Measurements from ENCODE around the gene EPC2. TPM values are rescaled to one million over a fixed set of nuclear protein-coding genes. Genes with fewer than 3 reads are reported as not detected.

The EPC2 gene
- total RNA-seq, result 10 to 100 TPM; 26.5 to 28.0 TPM

DNA sequence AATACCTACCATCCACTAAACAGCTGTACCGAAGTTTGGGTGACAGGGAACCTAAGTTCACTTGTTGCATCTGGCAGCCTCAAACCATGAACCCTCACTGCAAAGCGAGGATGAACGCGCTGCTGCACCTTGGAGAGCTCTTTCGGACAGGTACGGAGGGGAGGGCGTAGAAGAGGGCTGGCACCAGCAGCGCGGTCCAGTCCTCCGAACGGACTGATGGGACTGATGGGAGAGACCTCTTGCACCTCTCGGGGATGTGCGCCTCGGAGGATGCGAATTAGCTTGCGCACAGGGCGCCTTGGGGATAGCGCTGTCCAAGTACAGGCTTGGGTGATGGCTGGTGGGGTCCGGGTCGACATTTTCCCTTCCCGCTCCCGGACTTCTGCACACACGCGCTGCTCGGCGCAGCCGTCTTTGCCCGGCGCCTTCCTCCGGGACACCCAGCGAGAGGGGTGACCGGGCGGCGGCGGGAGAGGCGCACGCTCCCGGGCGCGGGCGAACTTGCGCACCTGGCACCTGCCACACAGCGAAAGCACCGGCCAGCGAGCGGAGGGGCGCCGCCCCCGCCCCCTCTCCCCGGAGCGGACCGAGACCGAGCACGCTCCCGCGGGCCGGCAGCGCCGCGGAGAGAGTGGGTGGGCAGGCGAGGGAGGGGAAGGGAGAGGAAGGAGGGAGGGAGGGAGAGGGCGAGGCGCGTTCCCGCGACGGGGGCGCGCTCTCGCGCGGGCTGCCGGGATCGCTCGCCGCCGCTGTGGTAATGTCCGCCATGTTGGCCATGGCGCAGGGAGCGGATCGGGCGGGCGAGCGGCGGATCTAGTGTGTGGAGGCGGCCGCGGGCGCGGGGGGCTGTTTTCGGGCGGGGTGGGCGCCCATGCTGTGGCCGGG lies at the start of gene EPC2:
TSS of gene EPC2 (plus strand) at position 754 of the 885 bp plus-strand sequence. CDS start 267 bp downstream, outside the sequence.
- peaks cover 10% of the 10 kb centered on the region for H3K36me3 Mint-ChIP-seq (ENCODE audit: low read depth)
- POLR2A ChIA-PET, result interaction anchor here (0.7 to 2.8 kb wide), 17 partner anchors 9 to 624 kb away, joined by 3 to 13 read pairs (median 4); partner anchors contain the start of genes KIF5C and ORC4

GRCh38 chr2:148596018-148596417 lies 48.5 kb upstream of the EPC2 start:
- Mint-ChIP-seq H3K4me1 (no peaks in the 10 kb centered on the region), H3K27me3 (peaks cover 26% of the 10 kb centered on the region), H3K9me3 (peaks cover 2% of the 10 kb centered on the region), H3K4me3 (no peak overlapping the region), H3K27ac (no peak overlapping the region), H3K36me3 (ENCODE audit: low read depth) (no peaks in the 10 kb centered on the region)
- ChIA-PET CTCF (no interaction called here), POLR2A (no interaction called here)
- DNase-seq, result no peak

More for the DNA sequence above, at the start of gene EPC2:
- Mint-ChIP-seq H3K4me1 (peaks cover 32% of the 10 kb centered on the region), H3K4me3 (peak within 1 kb of the TSS; percentile 89), H3K27me3 (peaks cover 34% of the 10 kb centered on the region), H3K9me3 (no peaks in the 10 kb centered on the region), H3K27ac (peak within 1 kb of the TSS; percentile 89)
- CTCF ChIA-PET, result interaction anchor here (1.2 to 1.9 kb wide), 2 partner anchors 120 to 135 kb away, joined by 3 to 4 read pairs; no protein-coding TSS in a partner anchor
- peak; percentile 88 for DNase-seq

DNA sequence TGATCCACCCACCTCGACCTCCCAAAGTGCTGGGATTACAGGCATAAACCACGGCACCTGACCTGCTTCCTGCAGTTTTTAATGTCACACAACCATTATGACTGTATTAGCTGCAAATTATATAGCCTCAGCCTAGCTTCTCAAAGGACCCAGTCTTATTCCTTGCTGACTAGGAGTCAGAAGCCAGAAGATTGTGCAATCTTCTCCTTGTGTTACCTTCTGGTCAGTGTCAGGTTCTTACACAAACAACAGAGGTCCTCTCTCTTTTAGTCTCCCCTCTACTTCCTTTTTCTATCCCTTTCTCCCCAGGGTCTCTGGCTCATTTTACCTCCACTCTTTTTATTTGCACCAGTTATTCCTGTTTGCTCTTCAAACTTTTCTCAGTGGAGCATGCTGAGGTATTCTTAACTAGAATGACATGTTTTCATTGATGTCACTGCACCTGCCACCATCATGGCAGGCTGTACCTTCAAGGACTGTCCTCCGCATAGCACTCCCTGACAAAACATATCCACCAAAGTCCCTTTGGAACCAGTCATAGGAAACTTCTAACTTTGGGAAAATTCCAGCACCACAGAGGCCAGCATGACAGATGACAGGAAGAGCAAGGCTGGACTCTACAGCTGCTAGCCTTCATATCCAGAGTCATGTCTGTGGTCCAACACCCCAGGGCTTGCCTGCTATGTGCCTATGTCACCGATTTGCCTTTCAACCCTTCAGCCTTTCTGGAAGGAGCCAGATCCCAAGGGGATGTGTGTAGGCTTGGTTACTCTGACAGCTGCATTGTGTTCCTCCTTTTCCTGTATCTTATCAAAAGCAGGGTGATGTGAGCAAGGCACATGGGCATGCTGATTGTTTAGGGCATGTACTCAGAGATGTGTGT lies 45.2 kb upstream of the EPC2 start:
- peaks cover 4% of the 10 kb centered on the region for H3K36me3 Mint-ChIP-seq (ENCODE audit: low read depth)
- peaks cover 41% of the 10 kb centered on the region for H3K27me3 Mint-ChIP-seq
- peaks cover 13% of the 10 kb centered on the region for H3K4me1 Mint-ChIP-seq
- no peak for DNase-seq
- POLR2A ChIA-PET, result no interaction called here
- H3K9me3 Mint-ChIP-seq, result peaks cover 6% of the 10 kb centered on the region
- H3K27ac Mint-ChIP-seq, result no peak overlapping the region
- H3K4me3 Mint-ChIP-seq, result no peak overlapping the region
- CTCF ChIA-PET, result no interaction called here

GRCh38 chr2:148602885-148603561 lies 41.5 kb upstream of the EPC2 start:
- peak overlapping the region; percentile 31 for H3K4me3 Mint-ChIP-seq

GRCh38 chr2:148603562-148603920 lies 41.0 kb upstream of the EPC2 start:
- H3K4me3 Mint-ChIP-seq, result peak overlapping the region; percentile 31
- H3K9me3 Mint-ChIP-seq, result peaks cover 6% of the 10 kb centered on the region
- peak; percentile 22 for DNase-seq
- peaks cover 4% of the 10 kb centered on the region for H3K36me3 Mint-ChIP-seq (ENCODE audit: low read depth)
- CTCF ChIA-PET, result no interaction called here
- H3K4me1 Mint-ChIP-seq, result peaks cover 13% of the 10 kb centered on the region
- H3K27ac Mint-ChIP-seq, result peak overlapping the region; percentile 23
- POLR2A ChIA-PET, result interaction anchor here (1.2 to 2.2 kb wide), 3 partner anchors 11 to 582 kb away, joined by 3 to 13 read pairs (median 5); partner anchors contain the start of gene EPC2
- peaks cover 36% of the 10 kb centered on the region for H3K27me3 Mint-ChIP-seq

More at GRCh38 chr2:148602885-148603561, 41.5 kb upstream of the EPC2 start:
- H3K27ac Mint-ChIP-seq, result peak overlapping the region; percentile 54
- peaks cover 36% of the 10 kb centered on the region for H3K27me3 Mint-ChIP-seq
- ChIA-PET CTCF (no interaction called here), POLR2A (interaction anchor here (0.9 to 2.2 kb wide), 3 partner anchors 11 to 211 kb away, joined by 4 to 13 read pairs (median 5); partner anchors contain the start of gene EPC2)
- H3K9me3 Mint-ChIP-seq, result peaks cover 6% of the 10 kb centered on the region
- H3K36me3 Mint-ChIP-seq (ENCODE audit: low read depth), result peaks cover 4% of the 10 kb centered on the region
- DNase-seq, result peak; percentile 17
- peaks cover 13% of the 10 kb centered on the region for H3K4me1 Mint-ChIP-seq

- POLR2A ChIA-PET, result interaction anchor here (1.0 kb wide), 1 partner anchor 40 kb away, joined by 3 read pairs; no protein-coding TSS in a partner anchor
- H3K27ac Mint-ChIP-seq, result no peak overlapping the region
- H3K36me3 Mint-ChIP-seq (ENCODE audit: low read depth), result peaks cover 4% of the 10 kb centered on the region
- no peak for DNase-seq
- CTCF ChIA-PET, result no interaction called here
- H3K4me3 Mint-ChIP-seq, result no peak overlapping the region
- H3K27me3 Mint-ChIP-seq, result peaks cover 27% of the 10 kb centered on the region
- peaks cover 6% of the 10 kb centered on the region for H3K9me3 Mint-ChIP-seq
- H3K4me1 Mint-ChIP-seq, result peaks cover 13% of the 10 kb centered on the region
Measured at GRCh38 chr2:148604927-148605326, 39.6 kb upstream of the EPC2 start.

DNA sequence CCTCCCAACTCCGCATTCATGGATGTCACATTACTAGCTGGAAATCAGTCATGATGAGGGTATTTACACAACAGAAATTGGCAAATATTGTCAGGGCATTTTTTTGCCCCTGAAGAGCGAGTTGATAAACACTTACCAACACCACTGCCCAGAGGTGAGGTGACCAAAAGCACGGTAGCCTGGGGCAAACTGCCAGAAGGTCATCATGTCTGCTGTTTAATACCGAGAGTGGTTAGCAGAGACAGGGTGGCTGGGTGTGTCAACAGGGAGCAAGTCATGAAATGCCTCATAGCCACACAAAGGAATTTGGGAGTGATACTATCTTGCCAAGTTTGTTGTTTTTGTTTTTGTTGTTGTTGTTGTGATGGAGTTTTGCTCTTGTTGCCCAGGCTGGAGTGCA lies 37.0 kb upstream of the EPC2 start:
- Mint-ChIP-seq H3K27ac (no peak overlapping the region), H3K27me3 (peaks cover 23% of the 10 kb centered on the region), H3K36me3 (ENCODE audit: low read depth) (peaks cover 4% of the 10 kb centered on the region), H3K4me1 (peaks cover 13% of the 10 kb centered on the region), H3K9me3 (peaks cover 6% of the 10 kb centered on the region), H3K4me3 (no peak overlapping the region)
- no peak for DNase-seq
- POLR2A ChIA-PET, result no interaction called here
- CTCF ChIA-PET, result no interaction called here

DNA sequence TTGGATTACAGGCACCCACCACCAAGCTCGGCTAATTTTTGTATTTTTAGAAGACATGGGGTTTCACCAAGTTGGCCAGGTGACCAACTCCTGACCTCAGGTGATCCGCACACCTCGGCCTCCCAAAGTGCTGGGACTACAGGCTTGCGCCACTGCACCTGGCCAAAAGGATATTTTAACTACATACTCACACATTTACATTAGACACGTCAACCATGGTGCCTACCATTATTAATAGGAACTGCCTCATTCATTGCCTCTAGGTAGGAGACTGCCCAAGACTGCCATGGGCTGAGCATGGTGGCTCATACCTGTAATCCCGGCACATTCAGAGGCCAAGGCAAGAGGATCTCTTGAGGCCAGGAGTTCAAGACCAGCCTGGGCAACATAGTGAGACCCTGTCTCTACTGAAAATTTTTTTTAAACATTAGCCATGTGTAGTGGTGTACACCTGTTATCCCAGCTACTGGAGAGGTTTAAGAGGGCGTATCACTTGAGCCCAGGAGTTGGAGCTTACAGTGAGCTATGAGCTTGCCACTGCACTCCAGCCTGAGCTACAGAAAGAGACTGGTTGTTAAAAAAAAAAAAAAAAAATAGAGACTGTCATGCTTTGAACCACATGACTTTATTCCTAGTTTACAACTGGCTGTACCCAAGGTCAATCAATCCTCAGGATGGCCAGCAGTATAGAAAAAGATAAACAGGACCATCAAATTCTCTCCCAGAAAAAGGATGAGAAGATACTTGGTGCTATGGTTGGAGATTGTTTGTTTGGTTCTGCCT lies 31.1 kb upstream of the EPC2 start:
- Mint-ChIP-seq H3K4me1 (peaks cover 14% of the 10 kb centered on the region), H3K4me3 (no peak overlapping the region), H3K27ac (no peak overlapping the region), H3K36me3 (ENCODE audit: low read depth) (peaks cover 2% of the 10 kb centered on the region), H3K9me3 (no peaks in the 10 kb centered on the region), H3K27me3 (peaks cover 11% of the 10 kb centered on the region)
- DNase-seq, result no peak
- CTCF ChIA-PET, result no interaction called here
- POLR2A ChIA-PET, result interaction anchor here (1.1 to 1.3 kb wide), 2 partner anchors 10 to 33 kb away, joined by 4 to 5 read pairs; no protein-coding TSS in a partner anchor

GRCh38 chr2:148614014-148614321 lies 30.6 kb upstream of the EPC2 start:
- no peak overlapping the region for H3K4me3 Mint-ChIP-seq
- peaks cover 2% of the 10 kb centered on the region for H3K36me3 Mint-ChIP-seq (ENCODE audit: low read depth)
- peaks cover 14% of the 10 kb centered on the region for H3K27me3 Mint-ChIP-seq
- CTCF ChIA-PET, result no interaction called here
- DNase-seq, result no peak
- no peak overlapping the region for H3K27ac Mint-ChIP-seq
- no peaks in the 10 kb centered on the region for H3K9me3 Mint-ChIP-seq
- POLR2A ChIA-PET, result interaction anchor here (1.1 to 1.3 kb wide), 2 partner anchors 11 to 32 kb away, joined by 4 to 5 read pairs; no protein-coding TSS in a partner anchor
- peaks cover 14% of the 10 kb centered on the region for H3K4me1 Mint-ChIP-seq

- no peaks in the 10 kb centered on the region for H3K9me3 Mint-ChIP-seq
- peaks cover 14% of the 10 kb centered on the region for H3K27me3 Mint-ChIP-seq
- ChIA-PET POLR2A (interaction anchor here (1.1 to 1.3 kb wide), 2 partner anchors 11 to 32 kb away, joined by 4 to 5 read pairs; no protein-coding TSS in a partner anchor), CTCF (no interaction called here)
- no peak for DNase-seq
- H3K4me3 Mint-ChIP-seq, result no peak overlapping the region
- peaks cover 14% of the 10 kb centered on the region for H3K4me1 Mint-ChIP-seq
- peaks cover 2% of the 10 kb centered on the region for H3K36me3 Mint-ChIP-seq (ENCODE audit: low read depth)
- H3K27ac Mint-ChIP-seq, result no peak overlapping the region
Measured at GRCh38 chr2:148614322-148615049, 30.1 kb upstream of the EPC2 start.

- H3K27me3 Mint-ChIP-seq, result peaks cover 14% of the 10 kb centered on the region
- H3K36me3 Mint-ChIP-seq (ENCODE audit: low read depth), result peaks cover 2% of the 10 kb centered on the region
- H3K4me3 Mint-ChIP-seq, result no peak overlapping the region
- POLR2A ChIA-PET, result no interaction called here
- no peak for DNase-seq
- no peak overlapping the region for H3K27ac Mint-ChIP-seq
- peaks cover 14% of the 10 kb centered on the region for H3K4me1 Mint-ChIP-seq
- CTCF ChIA-PET, result no interaction called here
- H3K9me3 Mint-ChIP-seq, result no peaks in the 10 kb centered on the region
Measured at GRCh38 chr2:148615381-148615841, 29.1 kb upstream of the EPC2 start.
